Stimulated activated CD8-positive, alpha-beta memory T cell treated with anti-CD3 and anti-CD28 coated beads, Interleukin-7, amount 100 ng/mL, for 4 hours (primary cell): ENCODE results near the gene DAB2IP.
A peak's percentile ranks its signal among the peaks of the same experiment; 100 is the strongest.

ENCODE experiments used
- DNase-seq, 2 donors: peaks; one replicate each; pipeline ENCODE4 v3.0.0-alpha.2; 2020; ENCODE audit warnings: low read depth in 2 of 2

The DAB2IP gene

GRCh38 chr9:121626012-121626411 is 25.4 kb upstream of the DAB2IP start:
- DNase-seq, result no peak

GRCh38 chr9:121627427-121627826 is 24.0 kb upstream of the DAB2IP start:
- no peak for DNase-seq

DNA sequence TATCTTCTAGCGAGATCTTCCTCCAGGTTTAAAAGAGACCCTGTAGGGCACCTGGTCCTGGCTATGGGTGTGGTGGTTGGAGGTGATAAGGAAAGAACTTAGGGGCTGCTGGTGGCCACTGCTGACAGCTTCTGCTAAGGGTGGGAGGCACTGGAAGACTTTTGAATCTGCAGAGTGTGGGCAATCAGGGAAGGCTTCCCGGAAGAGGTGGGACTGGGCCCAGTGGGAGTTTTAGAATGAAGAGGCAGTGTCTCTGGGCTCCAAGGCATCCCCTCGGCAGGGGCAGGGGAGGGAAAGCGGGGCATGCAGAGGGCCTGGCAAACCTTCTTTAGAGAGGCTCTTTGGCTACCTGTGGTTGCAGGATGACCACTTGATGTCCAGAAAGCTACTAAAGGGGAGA is 23.0 kb upstream of the DAB2IP start:
- DNase-seq, result no peak

GRCh38 chr9:121631115-121631514 is 20.3 kb upstream of the DAB2IP start:
- DNase-seq, result no peak

DNA sequence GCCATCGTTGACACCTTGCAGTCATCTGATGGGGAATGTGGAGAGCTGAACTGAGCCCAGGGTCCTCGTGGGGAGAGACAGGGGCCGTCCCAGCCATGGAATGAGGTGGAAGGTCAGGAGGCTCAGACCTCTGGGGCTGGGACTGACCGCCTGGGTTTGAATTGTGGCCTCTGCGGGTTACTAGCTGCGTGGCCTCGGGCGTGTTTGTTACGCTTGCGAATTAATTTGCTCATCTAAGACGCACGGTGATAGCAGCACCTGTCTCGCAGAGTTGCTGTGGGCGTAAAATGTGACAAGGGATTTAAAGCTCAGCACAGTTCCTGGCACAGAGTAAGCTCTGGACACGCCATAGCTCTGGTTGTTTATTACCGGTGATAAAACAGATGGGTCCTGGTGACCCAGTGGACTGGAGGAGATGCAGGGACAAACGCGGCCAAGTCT is 19.4 kb upstream of the DAB2IP start:
- no peak for DNase-seq

- no peak for DNase-seq
Measured at GRCh38 chr9:121633119-121633714, 18.2 kb upstream of the DAB2IP start.

- DNase-seq, result no peak
Measured at GRCh38 chr9:121633736-121634135, 17.7 kb upstream of the DAB2IP start.

- peak in 1 of 2 donors; percentile 5 for DNase-seq
Measured at GRCh38 chr9:121634329-121635261, 16.8 kb upstream of the DAB2IP start.

DNA sequence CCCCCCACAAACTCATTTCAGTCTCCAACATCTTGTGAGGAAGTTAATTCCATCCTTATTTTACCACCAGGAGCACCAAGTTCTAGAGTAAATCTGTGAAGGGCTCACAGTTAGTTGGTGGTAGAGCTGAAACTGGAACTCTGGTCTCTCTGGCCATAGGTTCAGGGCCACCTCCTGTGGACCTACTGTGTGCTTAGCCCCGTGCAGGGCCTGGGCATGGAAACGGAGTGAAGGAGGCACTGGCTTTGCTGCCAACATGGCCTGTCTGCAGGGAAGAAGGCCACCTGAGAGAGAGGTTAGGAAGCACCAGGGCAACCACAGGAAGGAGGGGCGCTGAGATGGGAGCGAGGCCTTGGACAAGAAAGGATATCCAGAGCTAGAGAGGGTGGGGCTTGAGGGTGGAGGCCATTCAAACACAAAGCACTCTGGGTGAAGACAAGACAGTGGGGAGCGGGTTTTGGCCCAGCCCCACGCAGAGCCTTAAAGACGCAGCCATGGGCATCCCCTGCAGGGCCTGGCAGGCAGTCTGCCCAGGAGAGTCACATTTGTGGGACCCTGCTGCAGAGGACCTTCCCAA is 16.0 kb upstream of the DAB2IP start:
- DNase-seq, result no peak

DNA sequence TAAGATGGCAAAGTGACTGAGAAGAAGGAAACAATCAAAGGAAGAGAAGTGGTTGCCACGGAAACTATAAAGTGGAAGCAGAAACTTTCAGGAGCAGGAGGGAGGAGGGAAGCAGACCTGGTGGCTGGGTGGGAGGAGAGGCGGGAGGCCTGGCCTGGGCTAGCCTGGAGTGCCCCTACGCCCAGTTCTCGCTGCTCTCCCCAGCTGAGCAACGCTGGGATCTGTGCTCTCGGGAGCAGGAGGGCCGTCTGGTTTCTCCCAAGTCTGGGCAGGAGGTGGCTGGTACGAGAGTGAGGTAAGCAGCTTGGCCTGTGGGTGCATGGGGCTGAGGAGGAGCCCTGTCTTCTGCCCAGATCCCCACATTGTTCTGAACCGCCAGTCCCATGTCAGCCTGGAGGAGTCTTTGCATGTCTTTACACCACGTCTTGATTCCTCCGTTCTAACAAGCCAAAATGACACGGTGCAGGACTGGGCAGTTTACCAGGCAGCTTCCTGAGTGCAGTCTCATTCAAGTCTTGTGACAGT is 15.0 kb upstream of the DAB2IP start:
- no peak for DNase-seq

- DNase-seq, result no peak
Measured at GRCh38 chr9:121636978-121637712, 14.3 kb upstream of the DAB2IP start.

DNA sequence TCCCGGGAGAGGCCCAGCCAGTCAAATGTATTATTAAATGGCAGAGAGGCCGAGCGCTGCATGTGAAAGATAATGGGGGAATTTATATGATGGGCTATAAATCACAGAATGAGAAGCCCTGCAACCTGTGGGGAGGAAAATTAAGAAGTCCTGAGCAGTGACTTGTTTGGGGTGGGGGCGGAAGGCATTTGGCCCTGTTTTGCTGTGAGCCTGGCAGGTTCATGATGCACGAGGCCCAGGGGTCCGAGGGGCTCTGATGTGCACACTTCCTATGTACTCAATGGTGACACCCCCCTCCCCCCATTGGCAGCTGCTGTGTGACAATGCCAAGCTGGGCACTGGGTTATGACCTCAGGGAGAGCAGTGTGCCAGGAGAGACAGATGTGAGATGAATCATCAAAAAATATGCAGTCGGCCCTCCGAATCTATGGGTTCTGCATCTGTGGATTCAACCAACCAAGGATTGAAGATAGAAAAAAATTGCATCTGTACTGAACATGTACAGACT is 13.7 kb upstream of the DAB2IP start:
- DNase-seq, result no peak

DNA sequence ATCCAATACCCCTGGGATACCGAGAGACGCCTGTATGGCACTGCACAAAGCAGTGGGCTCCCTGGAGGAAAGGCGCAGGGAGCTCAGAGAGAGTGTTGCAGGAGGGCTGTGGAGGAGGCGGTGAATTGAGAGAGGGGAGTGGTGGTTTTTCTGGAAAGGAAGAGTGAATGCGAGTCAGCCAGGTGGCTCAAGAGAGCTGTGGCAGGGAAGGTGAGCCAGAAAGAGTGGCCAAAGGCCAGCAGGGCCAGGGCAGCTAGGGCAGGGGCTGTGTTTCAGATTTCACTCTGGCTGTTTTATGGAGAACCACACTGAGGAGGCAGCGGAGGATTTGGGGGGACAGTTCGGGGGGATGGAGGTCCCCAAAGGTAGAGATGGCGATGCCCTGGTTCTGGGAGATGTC is 13.0 kb upstream of the DAB2IP start:
- DNase-seq, result no peak

- no peak for DNase-seq
Measured at GRCh38 chr9:121638901-121639592, 12.4 kb upstream of the DAB2IP start.

DNA sequence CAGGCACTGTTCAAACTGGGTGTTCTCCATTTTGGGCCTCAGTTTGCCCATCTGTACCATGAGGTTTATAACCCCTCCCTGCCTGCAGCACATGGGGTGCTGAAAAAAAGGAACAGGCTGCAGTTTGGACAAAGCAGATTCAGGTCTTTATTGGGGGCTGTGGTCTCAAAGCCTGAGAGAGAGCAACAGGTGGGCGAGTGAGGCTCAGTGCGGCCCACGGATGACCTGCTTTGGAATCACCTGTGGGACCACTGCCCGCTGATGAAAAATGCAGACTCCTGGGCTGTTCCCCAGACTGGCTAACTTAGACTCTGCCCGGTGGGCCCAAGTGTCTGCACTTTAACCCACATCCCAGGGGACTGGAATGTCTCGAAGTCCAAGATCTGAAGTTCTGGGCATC is 11.8 kb upstream of the DAB2IP start:
- no peak for DNase-seq

GRCh38 chr9:121640076-121640475 is 11.4 kb upstream of the DAB2IP start:
- DNase-seq, result no peak

- DNase-seq, result no peak
Measured at GRCh38 chr9:121640491-121641223, 10.8 kb upstream of the DAB2IP start.

- DNase-seq, result no peak
Measured at GRCh38 chr9:121641224-121641611, 10.2 kb upstream of the DAB2IP start.

GRCh38 chr9:121642758-121643157 is 8.7 kb upstream of the DAB2IP start:
- DNase-seq, result no peak

DNA sequence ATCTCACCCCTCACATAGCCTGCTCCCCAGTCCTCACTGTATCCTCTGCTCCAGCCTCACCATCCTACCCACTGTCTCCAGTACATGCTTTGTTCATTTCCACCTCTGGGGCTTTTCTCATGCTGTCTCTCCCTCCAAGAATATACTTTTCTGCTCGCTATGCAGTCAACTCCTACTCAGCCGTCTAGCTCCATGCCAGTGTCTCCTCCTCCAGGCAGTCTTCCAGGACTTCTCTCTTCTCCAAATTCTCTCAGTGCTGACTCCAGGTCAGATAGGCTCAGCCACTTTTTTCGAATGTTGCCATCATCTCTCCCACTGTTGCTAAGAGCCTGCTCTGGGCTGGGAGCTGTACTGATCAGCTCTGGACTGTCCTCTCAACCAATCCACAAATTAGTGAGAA is 8.0 kb upstream of the DAB2IP start:
- no peak for DNase-seq
